DOHH2 (cell line): ENCODE data around the gene AEBP2.

Source experiments
- EZH2phosphoT487 ChIP-seq: fragments of 200-600 bp; sonication (generic); IDR thresholded peaks from 2 replicates; pipeline ENCODE4 v1.6.1; 2017; ENCODE audit warnings: borderline replicate concordance, mild to moderate bottlenecking, antibody characterized with exemption, low read length, moderate library complexity, mixed read lengths
- TF ChIP-seq, protein P1 (sequence below): fragments of 200-600 bp; sonication (generic); IDR thresholded peaks from one replicate; pipeline ENCODE4 v1.5.1; 2014; ENCODE audit warnings: antibody characterized with exemption, mild to moderate bottlenecking, low read depth, low read length; ENCODE audit not compliant: poor library complexity, severe bottlenecking

GRCh38 chr12:19482036-19482435, 42.7 kb downstream of the AEBP2 start:
- no peak for TF ChIP-seq EZH2phosphoT487
- TF ChIP-seq, protein P1, sequence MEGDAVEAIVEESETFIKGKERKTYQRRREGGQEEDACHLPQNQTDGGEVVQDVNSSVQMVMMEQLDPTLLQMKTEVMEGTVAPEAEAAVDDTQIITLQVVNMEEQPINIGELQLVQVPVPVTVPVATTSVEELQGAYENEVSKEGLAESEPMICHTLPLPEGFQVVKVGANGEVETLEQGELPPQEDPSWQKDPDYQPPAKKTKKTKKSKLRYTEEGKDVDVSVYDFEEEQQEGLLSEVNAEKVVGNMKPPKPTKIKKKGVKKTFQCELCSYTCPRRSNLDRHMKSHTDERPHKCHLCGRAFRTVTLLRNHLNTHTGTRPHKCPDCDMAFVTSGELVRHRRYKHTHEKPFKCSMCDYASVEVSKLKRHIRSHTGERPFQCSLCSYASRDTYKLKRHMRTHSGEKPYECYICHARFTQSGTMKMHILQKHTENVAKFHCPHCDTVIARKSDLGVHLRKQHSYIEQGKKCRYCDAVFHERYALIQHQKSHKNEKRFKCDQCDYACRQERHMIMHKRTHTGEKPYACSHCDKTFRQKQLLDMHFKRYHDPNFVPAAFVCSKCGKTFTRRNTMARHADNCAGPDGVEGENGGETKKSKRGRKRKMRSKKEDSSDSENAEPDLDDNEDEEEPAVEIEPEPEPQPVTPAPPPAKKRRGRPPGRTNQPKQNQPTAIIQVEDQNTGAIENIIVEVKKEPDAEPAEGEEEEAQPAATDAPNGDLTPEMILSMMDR = no peak
